Ascending aorta (tissue), 2 donors: ENCODE data around the gene FGFRL1. TPM values are rescaled to one million over a fixed set of nuclear protein-coding genes. Genes with fewer than 3 reads are reported as not detected.

Experiments
- DNase-seq, 2 donors: peaks; one replicate each; pipeline ENCODE4 v3.0.0-alpha.2; 2019; ENCODE audit warnings: low spot score in 2 of 2
- H3K27ac ChIP-seq, 2 donors: fragments of 200-600 bp; sonication (generic); one replicate each; pipeline ENCODE4 v1.5.1; 2016 to 2017; ENCODE audit warnings: mild to moderate bottlenecking in 1 of 2
- H3K27me3 ChIP-seq: fragments of 200-600 bp; sonication (generic); one replicate; pipeline ENCODE4 v1.5.1; 2017
- H3K36me3 ChIP-seq, 2 donors: fragments of 200-600 bp; sonication (generic); one replicate each; pipeline ENCODE4 v1.5.1; 2016
- H3K4me1 ChIP-seq, 2 donors: fragments of 200-600 bp; sonication (generic); one replicate each; pipeline ENCODE4 v1.5.1; 2016 to 2017; ENCODE audit warnings: mild to moderate bottlenecking in 1 of 2
- H3K4me3 ChIP-seq, 2 donors: fragments of 200-600 bp; sonication (generic); one replicate each; pipeline ENCODE4 v1.5.1; 2016 to 2017; ENCODE audit warnings: mild to moderate bottlenecking in 1 of 2
- H3K9me3 ChIP-seq, 2 donors: fragments of 200-600 bp; sonication (generic); one replicate each; pipeline ENCODE4 v1.5.1; 2016
- intact Hi-C: fragments of 100-400 bp; cut with DNase I; formaldehyde crosslinking; loops from one replicate; pipeline ENCODE4 v1.15.1; 2023
- total RNA-seq: library from RNA; depleted of rRNA; stranded (reverse); fragments of >200 nt; gene quantifications from one replicate; pipeline ENCODE4 v1.1.0, GENCODE V29; 2016
- TF ChIP-seq, protein P1 (sequence below), 3 experiments: fragments of 200-600 bp in 2 of 3; fragments of 450-650 bp in 1 of 3; sonication (generic) in 2 of 3; IDR thresholded peaks; one replicate each; pipeline ENCODE4 v1.5.1; 2016 to 2019; ENCODE audit warnings: antibody characterized with exemption in 3 of 3, mild to moderate bottlenecking in 1 of 3, moderate library complexity in 1 of 3

The FGFRL1 gene
- total RNA-seq, 1 donor from 2014 or later: 79.1 TPM

DNA sequence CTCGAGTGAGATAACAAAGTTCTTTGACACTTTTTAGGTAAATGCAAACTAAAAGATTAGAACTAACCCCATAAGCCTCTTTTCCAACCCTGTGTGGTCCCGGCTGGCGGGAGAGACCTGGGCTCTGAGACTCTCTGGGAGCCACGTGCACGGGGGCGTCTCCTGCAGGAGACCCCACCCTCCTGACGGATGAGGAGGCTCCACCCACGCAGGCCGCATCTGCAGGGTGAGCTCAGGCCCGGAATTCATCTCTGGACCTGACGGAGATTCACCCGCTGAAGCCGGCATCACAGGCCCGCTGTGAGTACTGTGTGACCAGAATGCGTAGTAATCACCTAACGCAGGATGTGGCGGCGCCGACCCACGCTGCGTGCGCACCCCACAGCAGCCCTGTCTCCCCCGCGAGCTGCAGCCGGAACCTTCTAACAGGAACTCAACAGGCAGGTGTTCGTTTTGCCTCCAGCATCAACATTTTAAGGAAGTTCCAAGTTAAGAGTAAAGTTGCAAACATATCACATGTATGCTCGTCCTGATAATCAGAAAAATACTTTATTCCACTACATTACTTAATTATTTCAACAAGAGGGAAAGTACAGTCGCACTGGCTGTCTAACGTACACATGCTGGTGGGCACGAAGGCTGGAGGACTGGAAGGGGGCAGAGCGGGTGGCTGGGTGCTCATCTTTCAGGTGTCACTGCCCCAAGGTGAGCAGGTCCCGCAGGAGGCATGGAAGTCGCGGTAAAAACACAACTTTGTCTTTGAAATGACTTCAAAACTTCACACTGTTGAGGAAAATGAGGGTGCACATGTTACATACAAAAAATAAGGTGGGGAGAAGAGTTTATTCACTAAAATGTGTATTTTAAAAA, 44.5 kb downstream of the FGFRL1 start:
- Histone ChIP-seq H3K27ac (no peak overlapping the region), H3K4me3 (no peak overlapping the region), H3K36me3 (no peaks in the 10 kb centered on the region), H3K4me1 (peaks cover 4 to 11% of the 10 kb centered on the region in 2 donors), H3K9me3 (no peaks in the 10 kb centered on the region), H3K27me3 (peaks cover 8% of the 10 kb centered on the region)
- DNase-seq: no peak
- TF ChIP-seq, protein P1, sequence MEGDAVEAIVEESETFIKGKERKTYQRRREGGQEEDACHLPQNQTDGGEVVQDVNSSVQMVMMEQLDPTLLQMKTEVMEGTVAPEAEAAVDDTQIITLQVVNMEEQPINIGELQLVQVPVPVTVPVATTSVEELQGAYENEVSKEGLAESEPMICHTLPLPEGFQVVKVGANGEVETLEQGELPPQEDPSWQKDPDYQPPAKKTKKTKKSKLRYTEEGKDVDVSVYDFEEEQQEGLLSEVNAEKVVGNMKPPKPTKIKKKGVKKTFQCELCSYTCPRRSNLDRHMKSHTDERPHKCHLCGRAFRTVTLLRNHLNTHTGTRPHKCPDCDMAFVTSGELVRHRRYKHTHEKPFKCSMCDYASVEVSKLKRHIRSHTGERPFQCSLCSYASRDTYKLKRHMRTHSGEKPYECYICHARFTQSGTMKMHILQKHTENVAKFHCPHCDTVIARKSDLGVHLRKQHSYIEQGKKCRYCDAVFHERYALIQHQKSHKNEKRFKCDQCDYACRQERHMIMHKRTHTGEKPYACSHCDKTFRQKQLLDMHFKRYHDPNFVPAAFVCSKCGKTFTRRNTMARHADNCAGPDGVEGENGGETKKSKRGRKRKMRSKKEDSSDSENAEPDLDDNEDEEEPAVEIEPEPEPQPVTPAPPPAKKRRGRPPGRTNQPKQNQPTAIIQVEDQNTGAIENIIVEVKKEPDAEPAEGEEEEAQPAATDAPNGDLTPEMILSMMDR (IDR thresholded peaks at IDR 0.05): no peak
- intact Hi-C loops: no loop called here

DNA sequence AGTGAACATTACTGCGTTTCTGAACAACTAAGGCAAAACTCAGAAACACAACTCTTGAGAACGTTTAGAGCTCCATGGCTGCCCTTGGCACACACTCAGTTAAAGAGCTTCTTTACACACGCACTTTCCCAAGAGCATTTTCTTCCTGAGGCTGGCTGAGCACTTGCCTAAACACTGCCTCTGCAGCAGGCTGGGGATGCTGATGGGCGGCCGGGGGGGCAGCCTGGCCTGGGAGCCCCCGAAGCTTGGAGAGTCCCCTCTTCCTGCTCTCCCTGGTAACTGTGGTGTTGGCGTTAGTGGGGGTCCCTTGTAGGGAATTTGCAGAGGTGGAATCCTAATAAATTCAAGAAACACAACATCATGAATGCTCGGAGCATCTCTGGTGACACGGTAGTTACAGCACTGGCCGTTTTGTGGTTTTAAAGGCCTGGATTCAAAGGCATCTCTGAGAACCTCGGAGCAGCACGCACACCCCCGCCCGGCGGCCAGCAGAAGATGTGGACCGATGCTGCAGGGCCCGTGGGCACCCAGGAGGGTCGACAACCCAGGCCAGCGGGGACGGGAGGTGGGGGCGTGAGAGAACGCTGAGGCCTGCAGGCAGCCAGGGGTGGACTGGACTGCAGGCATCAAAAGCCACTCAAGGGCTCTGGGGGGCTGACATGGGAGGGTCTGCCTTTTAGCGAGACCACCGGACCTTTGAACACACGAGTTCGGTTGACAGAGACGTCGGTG, 45.4 kb downstream of the FGFRL1 start:
- DNase-seq: peak in 1 of 2 donors; percentile 52
- no peak overlapping the region for H3K27ac ChIP-seq
- H3K4me1 ChIP-seq: peaks cover 4 to 11% of the 10 kb centered on the region in 2 donors
- intact Hi-C loops: no loop called here
- H3K27me3 ChIP-seq: peaks cover 8% of the 10 kb centered on the region
- TF ChIP-seq, protein P1 (IDR thresholded peaks at IDR 0.05): no peak
- H3K36me3 ChIP-seq: no peaks in the 10 kb centered on the region
- no peak overlapping the region for H3K4me3 ChIP-seq
- H3K9me3 ChIP-seq: no peaks in the 10 kb centered on the region

DNA sequence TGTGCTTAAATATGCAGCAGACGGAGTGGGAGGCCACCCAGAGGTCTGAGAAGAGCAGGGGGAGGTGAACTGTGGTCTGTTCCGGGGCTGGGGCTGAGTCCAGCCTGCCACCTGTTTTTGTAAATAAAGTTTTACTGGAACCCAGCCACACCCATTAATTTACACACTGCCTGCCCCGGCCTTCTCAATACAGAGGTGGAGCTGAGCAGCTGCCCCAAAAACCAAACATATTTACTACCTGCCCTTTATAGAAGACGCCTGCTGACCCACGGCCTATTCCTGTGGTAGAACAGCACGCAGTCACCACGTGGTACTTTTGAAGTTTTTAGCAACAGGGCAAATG, 45.9 kb downstream of the FGFRL1 start:
- intact Hi-C loops: no loop called here
- no peak for DNase-seq
- Histone ChIP-seq H3K36me3 (no peaks in the 10 kb centered on the region), H3K9me3 (no peaks in the 10 kb centered on the region), H3K4me3 (no peak overlapping the region), H3K27me3 (peaks cover 3% of the 10 kb centered on the region), H3K4me1 (peaks cover 4 to 11% of the 10 kb centered on the region in 2 donors), H3K27ac (no peak overlapping the region)
- TF ChIP-seq, protein P1 (IDR thresholded peaks at IDR 0.05): no peak

DNA sequence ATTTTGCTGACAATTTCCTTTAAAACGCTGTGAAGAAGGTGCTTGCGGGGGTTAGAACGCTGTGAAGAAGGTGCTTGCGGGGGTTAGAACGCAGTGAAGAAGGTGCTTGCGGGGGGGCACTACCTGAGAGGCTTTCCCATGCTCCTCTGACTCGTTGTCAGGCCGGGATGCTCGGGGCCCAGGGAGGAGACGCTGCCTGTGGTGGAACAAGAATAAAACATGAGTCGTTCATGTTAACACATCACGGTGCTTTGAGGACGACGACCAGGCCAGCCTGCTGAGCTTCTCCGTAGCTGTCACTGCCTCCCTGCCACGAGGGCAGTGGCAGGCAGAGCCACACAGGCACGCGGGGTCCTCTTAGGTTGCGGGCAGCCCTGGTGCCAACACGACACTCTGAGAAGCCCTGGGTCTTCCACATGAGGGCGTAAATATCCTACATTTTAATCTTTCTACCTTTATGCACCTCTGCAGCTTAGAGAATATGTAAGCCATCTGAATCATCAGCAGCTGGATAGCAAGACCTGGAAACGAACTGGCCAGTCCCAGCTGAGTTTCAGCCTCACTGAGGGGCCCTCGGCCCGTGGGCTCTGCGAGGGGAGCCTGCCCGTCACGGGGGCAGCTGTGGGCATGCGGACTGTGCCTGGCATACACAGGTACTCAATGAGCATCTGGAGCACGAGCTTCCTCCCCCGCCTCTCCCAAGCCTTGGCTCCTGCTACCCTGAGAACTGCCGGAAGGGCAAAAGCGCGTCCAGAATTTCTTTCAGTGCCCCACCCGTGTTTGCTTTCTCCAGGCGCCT, 47.0 kb downstream of the FGFRL1 start:
- no peaks in the 10 kb centered on the region for H3K9me3 ChIP-seq
- TF ChIP-seq, protein P1 (IDR thresholded peaks at IDR 0.05): no peak
- DNase-seq: peak in 1 of 2 donors; percentile 51
- intact Hi-C loops: no loop called here
- no peak overlapping the region for H3K4me3 ChIP-seq
- H3K36me3 ChIP-seq: no peaks in the 10 kb centered on the region
- H3K4me1 ChIP-seq: peaks cover 0 to 3% of the 10 kb centered on the region in 2 donors
- H3K27me3 ChIP-seq: no peaks in the 10 kb centered on the region
- H3K27ac ChIP-seq: no peak overlapping the region

GRCh38 chr4:1058997-1059665, 47.7 kb downstream of the FGFRL1 start:
- H3K27ac ChIP-seq: no peak overlapping the region
- intact Hi-C loops: no loop called here
- no peak for DNase-seq
- H3K27me3 ChIP-seq: no peaks in the 10 kb centered on the region
- TF ChIP-seq, protein P1 (IDR thresholded peaks at IDR 0.05): no peak
- no peak overlapping the region for H3K4me3 ChIP-seq
- no peaks in the 10 kb centered on the region for H3K9me3 ChIP-seq
- H3K4me1 ChIP-seq: no peaks in the 10 kb centered on the region
- no peaks in the 10 kb centered on the region for H3K36me3 ChIP-seq
